ENCODE results near the gene COL11A2. TPM values are rescaled to one million over a fixed set of nuclear protein-coding genes. Genes with fewer than 3 reads are reported as not detected.

Gene COL11A2
- total and polyA plus RNA-seq, 2 of the 13 experiments (the other 11 are each of a cell fraction or from before 2014, with no cell fraction given) = 0.55 TPM

GRCh38 chr6:33187809-33188208, 4.5 kb downstream of the COL11A2 start (continued):
- no peak for TF ChIP-seq ZNF281 (CRISPR knock-in tag; IDR thresholded peaks at IDR 0.05; ENCODE audit: borderline replicate concordance)
- no peak for TF ChIP-seq XRCC5 (optimal IDR thresholded peaks at IDR 0.05; ENCODE audit: low read length)
- TF ChIP-seq MZF1 (CRISPR knock-in tag; IDR thresholded peaks at IDR 0.05; ENCODE audit: borderline replicate concordance) = no peak
- TF ChIP-seq TOE1 (CRISPR knock-in tag; IDR thresholded peaks at IDR 0.05) = no peak
- no peak for TF ChIP-seq KDM5B (CRISPR knock-in tag; IDR thresholded peaks at IDR 0.05; ENCODE audit: borderline replicate concordance)
- TF ChIP-seq KLF16 (CRISPR knock-in tag; IDR thresholded peaks at IDR 0.05) = no peak
- TF ChIP-seq MATR3 (CRISPR knock-in tag; IDR thresholded peaks at IDR 0.05) = no peak
- no peak for TF ChIP-seq SNRNP70 (IDR thresholded peaks at IDR 0.05; ENCODE audit: low read depth, low read length)
- no peak for TF ChIP-seq ZNF530 (CRISPR knock-in tag; IDR thresholded peaks at IDR 0.05; ENCODE audit: low read depth)

GRCh38 chr6:33185654-33186187, 6.5 kb downstream of the COL11A2 start:
- ChIA-PET CTCF (ENCODE audit: low intra/inter-chr PET ratio, low total read pairs) (no interaction called here), POLR2A (no interaction called here)
- DNase-seq (ENCODE audit: low spot score) = no peak
- no peak for FAIRE-seq
- in situ Hi-C loops (cut with HindIII; ENCODE audit: extremely low pct_ligation_motif_present, low pct_unique_long_range_greater_than_20kb) = no loop called here
- 33% methylated on average over 4 of the region's 4 CpGs for whole genome bisulfite sequencing (ENCODE audit: low lambda C conversion rate)
- intact Hi-C loops (cut with micrococcal nuclease; ENCODE audit: unreplicated experiment) = no loop called here
- H4K20me1 ChIP-seq (ENCODE audit: insufficient read depth, low read length) = no peaks in the 10 kb centered on the region
- peaks cover 2 to 11% of the 10 kb centered on the region in 2 experiments; a peak in 2 of 5 replicates for H3K27me3 ChIP-seq (ENCODE audit: control insufficient read depth in 1 of 2, insufficient read depth in 2 of 2, low read length in 2 of 2)
- H3K9ac ChIP-seq (ENCODE audit: insufficient read depth, low read depth, low read length) = no peak overlapping the region
- ATAC-seq = no peak
- no peak overlapping the region for H3K27ac ChIP-seq (ENCODE audit: extremely low read length, insufficient read depth, low read length)
- H3K79me2 ChIP-seq (ENCODE audit: insufficient read depth, low read length) = no peaks in the 10 kb centered on the region
- TF ChIP-seq MATR3 (CRISPR knock-in tag; IDR thresholded peaks at IDR 0.05) = no peak
- TF ChIP-seq CEBPG (CRISPR knock-in tag; IDR thresholded peaks at IDR 0.05) = no peak
- TF ChIP-seq HNRNPK (IDR thresholded peaks at IDR 0.05; ENCODE audit: low read depth, low read length, poor library complexity, severe bottlenecking) = peak; percentile 95
- no peak for TF ChIP-seq DBP (CRISPR knock-in tag; IDR thresholded peaks at IDR 0.05; ENCODE audit: not compliant biosample characterization)
- no peaks in the 10 kb centered on the region for H3K36me3 ChIP-seq (replicated peaks in 1 of 2; ENCODE audit: control insufficient read depth in 1 of 2, insufficient read depth in 2 of 2, low read length in 2 of 2)
- H3K4me3 ChIP-seq (replicated peaks in 1 of 3; ENCODE audit: insufficient read depth in 1 of 3, low read depth in 2 of 3, low read length in 3 of 3) = no peak overlapping the region
- H2AFZ ChIP-seq (ENCODE audit: low read length) = no peak overlapping the region
- no peak overlapping the region for H3K4me2 ChIP-seq (ENCODE audit: low read depth, low read length)
- BruUV-seq (replicated peaks) = no TSS peak
- H3K9me3 ChIP-seq (ENCODE audit: low read length) = peaks cover 19% of the 10 kb centered on the region; the same call in 1 of the 2 replicates
- H3K4me1 ChIP-seq (ENCODE audit: insufficient read depth, low read length) = peaks cover 20% of the 10 kb centered on the region
